ENCODE data around the gene CRISP1. TPM values are rescaled to one million over a fixed set of nuclear protein-coding genes. Genes with fewer than 3 reads are reported as not detected.
A peak's percentile ranks its signal among the peaks of the same experiment; 100 is the strongest.

CRISP1 gene
- total RNA-seq, 1 donor from 2014 or later = not detected

- H3K27me3 ChIP-seq (ENCODE audit: control insufficient read depth, insufficient read depth, low read length) = no peaks in the 10 kb centered on the region
- no peaks in the 10 kb centered on the region for H3K36me3 ChIP-seq (ENCODE audit: control insufficient read depth, insufficient read depth, low read length)
- TF ChIP-seq CTCF (IDR thresholded peaks at IDR 0.05; ENCODE audit: insufficient read depth, low read length, severe bottlenecking) = no peak
- DNase-seq (ENCODE audit: low read depth) (no peak), FAIRE-seq (no peak)
- no peak overlapping the region for H3K4me3 ChIP-seq (ENCODE audit: low read depth, low read length)
These were observed 25.9 kb upstream of the CRISP1 start for GRCh38 chr6:49892280-49892679.

GRCh38 chr6:49890988-49891387, 24.7 kb upstream of the CRISP1 start:
- Histone ChIP-seq H3K4me3 (ENCODE audit: low read depth, low read length) (no peak overlapping the region), H3K27me3 (ENCODE audit: control insufficient read depth, insufficient read depth, low read length) (no peaks in the 10 kb centered on the region), H3K36me3 (ENCODE audit: control insufficient read depth, insufficient read depth, low read length) (no peaks in the 10 kb centered on the region)
- FAIRE-seq = peak; percentile 77
- TF ChIP-seq CTCF (IDR thresholded peaks at IDR 0.05; ENCODE audit: insufficient read depth, low read length, severe bottlenecking) = no peak
- no peak for DNase-seq (ENCODE audit: low read depth)

GRCh38 chr6:49888742-49889431, 22.6 kb upstream of the CRISP1 start:
- Histone ChIP-seq H3K36me3 (ENCODE audit: control insufficient read depth, insufficient read depth, low read length) (no peaks in the 10 kb centered on the region), H3K4me3 (ENCODE audit: low read depth, low read length) (no peak overlapping the region), H3K27me3 (ENCODE audit: control insufficient read depth, insufficient read depth, low read length) (no peaks in the 10 kb centered on the region)
- peak; percentile 1 for DNase-seq (ENCODE audit: low read depth)
- no peak for FAIRE-seq
- no peak for TF ChIP-seq CTCF (IDR thresholded peaks at IDR 0.05; ENCODE audit: insufficient read depth, low read length, severe bottlenecking)

- no peak for FAIRE-seq
- Histone ChIP-seq H3K4me3 (ENCODE audit: low read depth, low read length) (no peak overlapping the region), H3K36me3 (ENCODE audit: control insufficient read depth, insufficient read depth, low read length) (no peaks in the 10 kb centered on the region), H3K27me3 (ENCODE audit: control insufficient read depth, insufficient read depth, low read length) (no peaks in the 10 kb centered on the region)
- TF ChIP-seq CTCF (IDR thresholded peaks at IDR 0.05; ENCODE audit: insufficient read depth, low read length, severe bottlenecking) = no peak
- DNase-seq (ENCODE audit: low read depth) = no peak
These were observed 2.7 kb upstream of the CRISP1 start for GRCh38 chr6:49868951-49869529.

GRCh38 chr6:49856282-49856681, 10.1 kb downstream of the CRISP1 start:
- Histone ChIP-seq H3K4me3 (ENCODE audit: low read depth, low read length) (no peak overlapping the region), H3K36me3 (ENCODE audit: control insufficient read depth, insufficient read depth, low read length) (no peaks in the 10 kb centered on the region), H3K27me3 (ENCODE audit: control insufficient read depth, insufficient read depth, low read length) (no peaks in the 10 kb centered on the region)
- DNase-seq (ENCODE audit: low read depth) = peak; percentile 14
- no peak for FAIRE-seq
- TF ChIP-seq CTCF (IDR thresholded peaks at IDR 0.05; ENCODE audit: insufficient read depth, low read length, severe bottlenecking) = no peak

Data from bronchial epithelial cell (primary cell).